Measurements from ENCODE around the gene PLCD1. TPM values are rescaled to one million over a fixed set of nuclear protein-coding genes. Genes with fewer than 3 reads are reported as not detected.

Gene PLCD1
- total RNA-seq, 2 donors from 2014 or later: 8.7 to 15.5 TPM

- Histone ChIP-seq H3K4me3 (no peak overlapping the region), H3K36me3 (no peaks in the 10 kb centered on the region), H3K4me1 (peaks cover 0 to 10% of the 10 kb centered on the region in 2 donors), H3K27me3 (no peaks in the 10 kb centered on the region), H3K9me3 (no peaks in the 10 kb centered on the region), H3K27ac (no peak overlapping the region)
- TF ChIP-seq CTCF (IDR thresholded peaks at IDR 0.05): no peak
- DNase-seq (ENCODE audit: low spot score): no peak
These were observed 41.7 kb downstream of the PLCD1 start for GRCh38 chr3:37987751-37988179.

GRCh38 chr3:37987315-37987697 lies 42.1 kb downstream of the PLCD1 start:
- TF ChIP-seq CTCF (IDR thresholded peaks at IDR 0.05): no peak

GRCh38 chr3:37986479-37987314 lies 42.7 kb downstream of the PLCD1 start:
- peaks cover 10% of the 10 kb centered on the region for H3K36me3 ChIP-seq
- H3K4me3 ChIP-seq: no peak overlapping the region
- no peak for TF ChIP-seq CTCF (IDR thresholded peaks at IDR 0.05)
- H3K9me3 ChIP-seq: no peaks in the 10 kb centered on the region
- DNase-seq (ENCODE audit: low spot score): no peak
- H3K27ac ChIP-seq: no peak overlapping the region
- H3K27me3 ChIP-seq: no peaks in the 10 kb centered on the region
- peaks cover 0 to 10% of the 10 kb centered on the region in 2 donors for H3K4me1 ChIP-seq

More at GRCh38 chr3:37987315-37987697, 42.1 kb downstream of the PLCD1 start:
- no peak for DNase-seq (ENCODE audit: low spot score)
- Histone ChIP-seq H3K27me3 (no peaks in the 10 kb centered on the region), H3K36me3 (peaks cover 3% of the 10 kb centered on the region), H3K9me3 (no peaks in the 10 kb centered on the region), H3K27ac (no peak overlapping the region), H3K4me3 (no peak overlapping the region), H3K4me1 (peaks cover 0 to 10% of the 10 kb centered on the region in 2 donors)

GRCh38 chr3:37985637-37986320 lies 43.7 kb downstream of the PLCD1 start:
- Histone ChIP-seq H3K4me3 (no peak overlapping the region), H3K9me3 (no peaks in the 10 kb centered on the region), H3K27me3 (no peaks in the 10 kb centered on the region), H3K4me1 (peaks cover 0 to 10% of the 10 kb centered on the region in 2 donors), H3K36me3 (peaks cover 19% of the 10 kb centered on the region), H3K27ac (peak overlapping the region; percentile 9 to 61)
- DNase-seq (ENCODE audit: low spot score): no peak
- no peak for TF ChIP-seq CTCF (IDR thresholded peaks at IDR 0.05)

GRCh38 chr3:37984596-37984995 lies 44.8 kb downstream of the PLCD1 start:
- Histone ChIP-seq H3K4me3 (no peak overlapping the region), H3K4me1 (peaks cover 0 to 10% of the 10 kb centered on the region in 2 donors), H3K36me3 (peaks cover 23% of the 10 kb centered on the region), H3K27ac (no peak overlapping the region), H3K9me3 (no peaks in the 10 kb centered on the region), H3K27me3 (no peaks in the 10 kb centered on the region)
- TF ChIP-seq CTCF (IDR thresholded peaks at IDR 0.05): no peak
- DNase-seq (ENCODE audit: low spot score): no peak
